GM23338 (cell line): ENCODE results near the gene RFX3. TPM values are rescaled to one million over a fixed set of nuclear protein-coding genes. Genes with fewer than 3 reads are reported as not detected.

Experiments
- ATAC-seq: fragments of 200-7000 bp; cut with Tn5 transposase; 3 replicates; pipeline ENCODE4 v1.9.1; 2020
- DNase-seq: peaks from one replicate; pipeline ENCODE4 v3.0.0-alpha.2; 2015; ENCODE audit warnings: low spot score
- H2AFZ ChIP-seq: fragments of 200-600 bp; sonication (generic); 2 replicates; pipeline ENCODE4 v1.8.0; 2016; ENCODE audit warnings: antibody characterized with exemption, mild to moderate bottlenecking, moderate library complexity
- H3F3A ChIP-seq: fragments of 200-600 bp; sonication (generic); replicated peaks from 2 replicates; pipeline ENCODE4 v1.8.0; 2017; ENCODE audit warnings: antibody characterized with exemption, mixed run types, low read depth
- H3K27ac ChIP-seq: fragments of 200-600 bp; sonication (generic); 2 replicates; pipeline ENCODE4 v1.6.1; 2016; ENCODE audit warnings: low read depth
- H3K27me3 ChIP-seq: fragments of 200-600 bp; sonication (generic); 2 replicates; pipeline ENCODE4 v1.8.0; 2016; ENCODE audit warnings: mild to moderate bottlenecking, mixed run types, moderate library complexity; ENCODE audit not compliant: insufficient read depth
- H3K36me3 ChIP-seq: fragments of 200-600 bp; sonication (generic); 2 replicates; pipeline ENCODE4 v1.8.0; 2016; ENCODE audit warnings: mild to moderate bottlenecking; ENCODE audit not compliant: insufficient read depth
- H3K4me1 ChIP-seq: fragments of 200-600 bp; sonication (generic); 2 replicates; pipeline ENCODE4 v1.8.0; 2016; ENCODE audit warnings: mild to moderate bottlenecking, moderate library complexity; ENCODE audit not compliant: insufficient read depth
- H3K4me2 ChIP-seq: fragments of 200-600 bp; sonication (generic); 2 replicates; pipeline ENCODE4 v1.7.1; 2017; ENCODE audit warnings: mixed run types
- H3K4me3 ChIP-seq: fragments of 200-600 bp; sonication (generic); 2 replicates; pipeline ENCODE4 v1.6.1; 2016; ENCODE audit warnings: mixed run types
- H3K79me2 ChIP-seq: fragments of 200-600 bp; sonication (generic); replicated peaks from 2 replicates; pipeline ENCODE4 v1.8.0; 2017; ENCODE audit warnings: mild to moderate bottlenecking; ENCODE audit not compliant: insufficient read depth
- H3K9me2 ChIP-seq: fragments of 200-600 bp; sonication (generic); 2 replicates; pipeline ENCODE4 v1.8.0; 2017; ENCODE audit not compliant: insufficient read depth
- H4K20me1 ChIP-seq: fragments of 200-600 bp; sonication (generic); replicated peaks from 2 replicates; pipeline ENCODE4 v1.8.0; 2017; ENCODE audit warnings: mild to moderate bottlenecking; ENCODE audit not compliant: insufficient read depth
- H3K27ac Mint-ChIP-seq: 2 replicates; pipeline ENCODE4 v1.8.0; 2020; ENCODE audit warnings: inconsistent platforms, mild to moderate bottlenecking, moderate library complexity, mixed read lengths
- H3K27me3 Mint-ChIP-seq: 3 replicates; pipeline ENCODE4 v1.8.0; 2022; ENCODE audit warnings: low read depth, mild to moderate bottlenecking, moderate library complexity, mixed read lengths, inconsistent platforms; ENCODE audit not compliant: insufficient read depth, poor library complexity
- H3K36me3 Mint-ChIP-seq: 3 replicates; pipeline ENCODE4 v1.8.0; 2021; ENCODE audit warnings: low read depth, mild to moderate bottlenecking, inconsistent platforms, moderate library complexity, mixed read lengths
- H3K4me1 Mint-ChIP-seq: 3 replicates; pipeline ENCODE4 v1.8.0; 2020; ENCODE audit warnings: mild to moderate bottlenecking, inconsistent platforms, mixed read lengths
- H3K4me3 Mint-ChIP-seq: 3 replicates; pipeline ENCODE4 v1.8.0; 2021; ENCODE audit warnings: moderate library complexity, mild to moderate bottlenecking, inconsistent platforms, mixed read lengths
- H3K9me3 Mint-ChIP-seq: 3 replicates; pipeline ENCODE4 v1.8.0; 2020; ENCODE audit warnings: moderate library complexity, mild to moderate bottlenecking, inconsistent platforms, mixed read lengths
- CREB1 ChIP-seq: fragments of 250-450 bp; sonication (Bioruptor Pico); IDR thresholded peaks from 2 replicates; pipeline ENCODE4 v1.5.0; 2020; ENCODE audit warnings: low read depth, mild to moderate bottlenecking, moderate library complexity
- ETS1 ChIP-seq: IDR thresholded peaks from 2 replicates; pipeline ENCODE4 v1.6.1; 2016; ENCODE audit warnings: antibody characterized with exemption
- EZH2 ChIP-seq: fragments of 200-600 bp; sonication (generic); IDR thresholded peaks from one replicate; pipeline ENCODE4 v1.8.0; 2017; ENCODE audit warnings: antibody characterized with exemption, mild to moderate bottlenecking, low read depth; ENCODE audit not compliant: unreplicated experiment
- EZH2phosphoT487 ChIP-seq: fragments of 200-600 bp; sonication (generic); IDR thresholded peaks from one replicate; pipeline ENCODE4 v1.8.1; 2018; ENCODE audit warnings: antibody characterized with exemption; ENCODE audit not compliant: unreplicated experiment
- JUNB ChIP-seq: IDR thresholded peaks from one replicate; pipeline ENCODE4 v1.6.1; 2016; ENCODE audit warnings: antibody characterized with exemption; ENCODE audit not compliant: unreplicated experiment
- POLR2AphosphoS5 ChIP-seq: IDR thresholded peaks from 2 replicates; pipeline ENCODE4 v1.6.1; 2016; ENCODE audit warnings: antibody characterized with exemption, low read depth
- ZNF114 ChIP-seq: fragments of 250-450 bp; sonication (Bioruptor Pico); IDR thresholded peaks from 2 replicates; pipeline ENCODE4 v1.5.0; 2020; ENCODE audit warnings: mild to moderate bottlenecking, moderate library complexity
- ZNF331 ChIP-seq: fragments of 250-450 bp; sonication (Bioruptor Pico); IDR thresholded peaks from 2 replicates; pipeline ENCODE4 v1.5.0; 2020; ENCODE audit warnings: low read depth, mild to moderate bottlenecking, moderate library complexity
- ZNF462 ChIP-seq: fragments of 250-450 bp; sonication (Bioruptor Pico); IDR thresholded peaks from 2 replicates; pipeline ENCODE4 v1.5.0; 2020; ENCODE audit warnings: mild to moderate bottlenecking, moderate library complexity
- polyA plus RNA-seq: library from polyadenylated mRNA; unstranded; fragments of >200 nt; fragmentation: Nextera tagmentation; extraction: Ambion mirVana; gene quantifications from 2 replicates; pipeline ENCODE4 v1.2.1, GENCODE V29; 2016
- total RNA-seq: library from RNA; depleted of rRNA; stranded (reverse); fragments of >200 nt; shearing (Covaris generic); gene quantifications from 2 replicates; pipeline ENCODE4 v1.2.3, GENCODE V29; 2014
- TF ChIP-seq, protein P1 (sequence below), 2 experiments: fragments of 200-600 bp in 1 of 2; sonication (generic) in 1 of 2; conservative IDR thresholded peaks; 2 replicates each; pipeline versions ENCODE4 v1.5.1 to v1.6.1; 2016 to 2017; ENCODE audit warnings: antibody characterized with exemption in 2 of 2, low read depth in 2 of 2, mild to moderate bottlenecking in 2 of 2, moderate library complexity in 1 of 2

RFX3 gene
- total and polyA plus RNA-seq, 2 experiments from 2014 or later = 9.8 to 22.1 TPM

GRCh38 chr9:3515405-3515804, 10.4 kb downstream of the RFX3 start:
- Mint-ChIP-seq H3K27ac (no peak overlapping the region), H3K4me1 (peaks cover 20% of the 10 kb centered on the region), H3K9me3 (no peaks in the 10 kb centered on the region; the same call in 2 of the 3 replicates), H3K36me3 (0 out of 3 replicates have a peak, but pooled peaks cover 3% of the 10 kb centered on the region), H3K27me3 (no peaks in the 10 kb centered on the region), H3K4me3 (no peak overlapping the region)
- H3K9me2 ChIP-seq = no peaks in the 10 kb centered on the region
- DNase-seq (no peak), ATAC-seq (no peak)
- peaks cover 99% of the 10 kb centered on the region for H3K79me2 ChIP-seq
- no peaks in the 10 kb centered on the region for H3K27me3 ChIP-seq
- no peak overlapping the region for H2AFZ ChIP-seq
- no peaks in the 10 kb centered on the region for H4K20me1 ChIP-seq
- no peak for TF ChIP-seq CREB1 (CRISPR knock-in tag)
- TF ChIP-seq ZNF331 = no peak
- TF ChIP-seq ZNF114 (CRISPR knock-in tag) = no peak
- TF ChIP-seq, protein P1, sequence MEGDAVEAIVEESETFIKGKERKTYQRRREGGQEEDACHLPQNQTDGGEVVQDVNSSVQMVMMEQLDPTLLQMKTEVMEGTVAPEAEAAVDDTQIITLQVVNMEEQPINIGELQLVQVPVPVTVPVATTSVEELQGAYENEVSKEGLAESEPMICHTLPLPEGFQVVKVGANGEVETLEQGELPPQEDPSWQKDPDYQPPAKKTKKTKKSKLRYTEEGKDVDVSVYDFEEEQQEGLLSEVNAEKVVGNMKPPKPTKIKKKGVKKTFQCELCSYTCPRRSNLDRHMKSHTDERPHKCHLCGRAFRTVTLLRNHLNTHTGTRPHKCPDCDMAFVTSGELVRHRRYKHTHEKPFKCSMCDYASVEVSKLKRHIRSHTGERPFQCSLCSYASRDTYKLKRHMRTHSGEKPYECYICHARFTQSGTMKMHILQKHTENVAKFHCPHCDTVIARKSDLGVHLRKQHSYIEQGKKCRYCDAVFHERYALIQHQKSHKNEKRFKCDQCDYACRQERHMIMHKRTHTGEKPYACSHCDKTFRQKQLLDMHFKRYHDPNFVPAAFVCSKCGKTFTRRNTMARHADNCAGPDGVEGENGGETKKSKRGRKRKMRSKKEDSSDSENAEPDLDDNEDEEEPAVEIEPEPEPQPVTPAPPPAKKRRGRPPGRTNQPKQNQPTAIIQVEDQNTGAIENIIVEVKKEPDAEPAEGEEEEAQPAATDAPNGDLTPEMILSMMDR (conservative IDR thresholded peaks at IDR 0.05; ENCODE audit: low read depth in 2 of 2) = no peak
- TF ChIP-seq ZNF462 (CRISPR knock-in tag) = no peak
- TF ChIP-seq POLR2AphosphoS5 = no peak
- no peak for TF ChIP-seq EZH2
- no peak for TF ChIP-seq EZH2phosphoT487
- TF ChIP-seq JUNB = no peak
- TF ChIP-seq ETS1 = no peak
- no peak overlapping the region for H3K27ac ChIP-seq
- peaks cover 7% of the 10 kb centered on the region; the same call in 1 of the 2 replicates for H3K4me1 ChIP-seq
- H3K36me3 ChIP-seq = no peaks in the 10 kb centered on the region
- H3K4me2 ChIP-seq = no peak overlapping the region
- H3F3A ChIP-seq = no peaks in the 10 kb centered on the region
- H3K4me3 ChIP-seq = no peak overlapping the region
